ENCODE measurements around the gene ALG9. TPM values are rescaled to one million over a fixed set of nuclear protein-coding genes. Genes with fewer than 3 reads are reported as not detected.

The ALG9 gene
- total RNA-seq, 1 experiment from 2014 or later = 23.7 TPM

DNA sequence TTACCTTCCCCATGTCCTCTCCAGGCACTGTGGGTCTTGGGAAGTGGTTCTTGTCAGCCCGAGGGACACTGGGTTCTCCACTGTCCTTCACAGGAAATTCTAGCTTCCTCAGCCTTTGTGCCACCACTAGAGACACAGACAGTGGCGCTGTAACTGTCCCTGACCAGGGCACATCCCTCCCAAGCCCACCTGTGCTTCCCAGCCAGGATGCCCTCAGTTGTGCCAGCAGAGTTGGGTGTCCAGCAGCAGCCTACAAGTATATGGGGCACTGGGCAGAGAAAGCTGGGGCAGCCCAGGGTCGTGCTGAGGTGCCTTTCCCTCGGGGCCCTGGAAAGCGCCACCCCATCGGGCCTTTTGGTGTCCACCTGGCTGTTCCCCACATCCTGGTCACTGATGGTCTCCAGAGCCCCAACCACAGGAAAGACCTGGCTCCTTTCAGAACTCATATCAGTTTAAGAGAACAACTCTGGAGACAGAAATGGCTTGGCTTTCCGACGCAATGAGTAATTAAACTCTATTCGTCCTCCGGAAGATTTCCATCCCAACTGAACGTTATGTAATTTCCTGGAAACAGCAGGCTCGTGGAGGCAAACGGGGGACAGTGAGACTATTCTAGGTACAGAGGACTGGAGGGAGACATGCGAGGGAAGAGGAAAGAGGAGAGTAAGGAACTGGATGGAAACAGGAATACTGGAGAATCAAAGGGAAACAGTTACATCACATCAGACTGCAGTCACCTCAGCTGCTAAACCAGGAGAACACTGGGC lies 133.8 kb downstream of the ALG9 start:
- Histone ChIP-seq H3K9me2 (ENCODE audit: insufficient read depth) (no peaks in the 10 kb centered on the region), H3K4me2 (ENCODE audit: low read length) (no peak overlapping the region), H3K36me3 (ENCODE audit: control insufficient read depth in 1 of 2, insufficient read depth in 2 of 2, low read length in 2 of 2) (peaks cover 12 to 17% of the 10 kb centered on the region in 2 experiments), H3K27ac (ENCODE audit: low read depth, low read length) (no peak overlapping the region), H2AFZ (ENCODE audit: low read depth, low read length, poor library complexity, severe bottlenecking) (no peak overlapping the region), H3K4me1 (ENCODE audit: control insufficient read depth in 1 of 2, insufficient read depth in 2 of 2, low read length in 2 of 2) (peaks cover 0 to 14% of the 10 kb centered on the region in 2 experiments; a peak in 1 of 4 replicates), H3K9me3 (ENCODE audit: control insufficient read depth in 1 of 2, insufficient read depth in 1 of 2, low read depth in 1 of 2, low read length in 2 of 2) (no peaks in the 10 kb centered on the region), H3K4me3 (replicated peaks in 1 of 2; ENCODE audit: low read depth in 1 of 2, low read length in 2 of 2) (no peak overlapping the region), H3K27me3 (ENCODE audit: insufficient read depth, low read length) (no peaks in the 10 kb centered on the region), H3K9ac (ENCODE audit: low read length) (no peak overlapping the region), H3K79me2 (ENCODE audit: insufficient read depth, low read length) (no peaks in the 10 kb centered on the region), H4K20me1 (ENCODE audit: insufficient read depth) (no peaks in the 10 kb centered on the region)
- CTCF ChIA-PET = no interaction called here
- intact Hi-C loops (cut with micrococcal nuclease) = no loop called here
- TF ChIP-seq CEBPB (IDR thresholded peaks at IDR 0.05; ENCODE audit: low read depth) (no peak), FOSL1 (IDR thresholded peaks at IDR 0.05; ENCODE audit: low read depth) (no peak), ZFX (IDR thresholded peaks at IDR 0.05) (no peak), CBX3 (IDR thresholded peaks at IDR 0.05; ENCODE audit: low read depth) (no peak)
- TF ChIP-seq, protein P1, sequence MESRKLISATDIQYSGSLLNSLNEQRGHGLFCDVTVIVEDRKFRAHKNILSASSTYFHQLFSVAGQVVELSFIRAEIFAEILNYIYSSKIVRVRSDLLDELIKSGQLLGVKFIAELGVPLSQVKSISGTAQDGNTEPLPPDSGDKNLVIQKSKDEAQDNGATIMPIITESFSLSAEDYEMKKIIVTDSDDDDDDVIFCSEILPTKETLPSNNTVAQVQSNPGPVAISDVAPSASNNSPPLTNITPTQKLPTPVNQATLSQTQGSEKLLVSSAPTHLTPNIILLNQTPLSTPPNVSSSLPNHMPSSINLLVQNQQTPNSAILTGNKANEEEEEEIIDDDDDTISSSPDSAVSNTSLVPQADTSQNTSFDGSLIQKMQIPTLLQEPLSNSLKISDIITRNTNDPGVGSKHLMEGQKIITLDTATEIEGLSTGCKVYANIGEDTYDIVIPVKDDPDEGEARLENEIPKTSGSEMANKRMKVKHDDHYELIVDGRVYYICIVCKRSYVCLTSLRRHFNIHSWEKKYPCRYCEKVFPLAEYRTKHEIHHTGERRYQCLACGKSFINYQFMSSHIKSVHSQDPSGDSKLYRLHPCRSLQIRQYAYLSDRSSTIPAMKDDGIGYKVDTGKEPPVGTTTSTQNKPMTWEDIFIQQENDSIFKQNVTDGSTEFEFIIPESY (IDR thresholded peaks at IDR 0.05; ENCODE audit: extremely low read depth, insufficient replicate concordance, low read length) = no peak
- no TSS peak for BruUV-seq (replicated peaks)
- POLR2A ChIA-PET = no interaction called here
- RAD21 ChIA-PET (ENCODE audit: low non-redundant PET in 1 of 2, low total read pairs in 2 of 2, uncharacterized antibody in 2 of 2, unreplicated experiment in 2 of 2) = no interaction called here
- DNase-seq (ENCODE audit: low read depth, low spot score) = no peak
- ATAC-seq = no peak

All from HCT116 (cell line).